T-helper 2 cell treated with Interferon-gamma antibody and Interleukin-4, amounts not matched to agents 5 μg/mL and 100 μg/mL, for 36 hours (primary cell): ENCODE data around the gene MAD1L1.

ENCODE experiments used
- DNase-seq: peaks from one replicate; pipeline ENCODE4 v3.0.0; 2021; ENCODE audit warnings: low spot score
- H3K27ac Mint-ChIP-seq: one replicate; pipeline ENCODE4 v1.8.0; 2021; ENCODE audit warnings: mild to moderate bottlenecking, mixed read lengths
- H3K27me3 Mint-ChIP-seq: one replicate; pipeline ENCODE4 v1.8.0; 2021; ENCODE audit warnings: low read depth, mixed read lengths
- H3K36me3 Mint-ChIP-seq: one replicate; pipeline ENCODE4 v1.8.0; 2021; ENCODE audit warnings: low read depth, mixed read lengths
- H3K4me1 Mint-ChIP-seq: one replicate; pipeline ENCODE4 v1.8.0; 2021; ENCODE audit warnings: low read depth, mixed read lengths
- H3K4me3 Mint-ChIP-seq: one replicate; pipeline ENCODE4 v1.8.0; 2022; ENCODE audit warnings: mild to moderate bottlenecking, moderate library complexity, mixed read lengths
- H3K9me3 Mint-ChIP-seq: one replicate; pipeline ENCODE4 v1.8.0; 2021; ENCODE audit warnings: mixed read lengths

MAD1L1 gene

DNA sequence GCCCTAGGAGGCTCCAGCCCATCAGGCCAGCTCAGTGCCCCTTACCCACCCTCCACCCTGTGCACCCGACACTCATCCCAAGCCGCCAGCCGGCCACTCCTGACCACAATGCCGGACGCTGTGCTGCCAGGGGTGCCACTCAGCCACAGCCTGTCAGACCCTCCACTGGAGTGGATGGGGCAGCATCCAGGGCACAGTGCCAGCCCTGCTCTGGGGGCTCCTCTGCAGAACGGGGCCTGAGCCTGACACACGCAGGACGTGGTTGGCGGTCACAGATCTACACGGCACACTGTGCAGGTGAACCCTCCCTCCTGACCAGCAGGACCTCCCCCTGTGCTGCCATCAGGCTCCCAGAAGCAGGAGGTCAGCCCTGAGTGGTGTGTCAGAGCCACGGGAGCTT is 114.7 kb downstream of the MAD1L1 start:
- Mint-ChIP-seq H3K9me3 (no peaks in the 10 kb centered on the region), H3K4me3 (no peak overlapping the region), H3K27me3 (no peaks in the 10 kb centered on the region), H3K36me3 (no peaks in the 10 kb centered on the region), H3K4me1 (peaks cover 13% of the 10 kb centered on the region), H3K27ac (peak overlapping the region; percentile 7)
- DNase-seq: no peak

DNA sequence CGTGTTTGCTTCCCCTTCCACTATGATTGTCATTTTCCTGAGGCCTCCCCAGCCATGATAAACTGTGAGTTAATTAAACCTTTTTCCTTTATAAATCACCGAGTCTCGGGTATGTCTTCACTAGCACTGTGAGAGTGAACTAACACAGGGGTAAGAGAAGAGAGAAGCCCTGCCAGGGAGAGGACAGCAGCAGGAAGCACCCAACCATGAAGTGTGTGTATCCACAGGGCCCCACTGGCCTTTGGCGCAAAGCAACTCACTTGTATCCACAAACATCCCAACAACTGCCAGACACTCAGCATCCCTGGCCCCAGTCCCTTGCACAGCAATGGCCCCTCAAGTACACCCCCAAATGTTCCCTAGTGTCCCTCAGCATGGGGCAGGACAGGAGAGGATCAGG is 115.1 kb downstream of the MAD1L1 start:
- no peak for DNase-seq
- no peaks in the 10 kb centered on the region for H3K36me3 Mint-ChIP-seq
- no peak overlapping the region for H3K27ac Mint-ChIP-seq

DNA sequence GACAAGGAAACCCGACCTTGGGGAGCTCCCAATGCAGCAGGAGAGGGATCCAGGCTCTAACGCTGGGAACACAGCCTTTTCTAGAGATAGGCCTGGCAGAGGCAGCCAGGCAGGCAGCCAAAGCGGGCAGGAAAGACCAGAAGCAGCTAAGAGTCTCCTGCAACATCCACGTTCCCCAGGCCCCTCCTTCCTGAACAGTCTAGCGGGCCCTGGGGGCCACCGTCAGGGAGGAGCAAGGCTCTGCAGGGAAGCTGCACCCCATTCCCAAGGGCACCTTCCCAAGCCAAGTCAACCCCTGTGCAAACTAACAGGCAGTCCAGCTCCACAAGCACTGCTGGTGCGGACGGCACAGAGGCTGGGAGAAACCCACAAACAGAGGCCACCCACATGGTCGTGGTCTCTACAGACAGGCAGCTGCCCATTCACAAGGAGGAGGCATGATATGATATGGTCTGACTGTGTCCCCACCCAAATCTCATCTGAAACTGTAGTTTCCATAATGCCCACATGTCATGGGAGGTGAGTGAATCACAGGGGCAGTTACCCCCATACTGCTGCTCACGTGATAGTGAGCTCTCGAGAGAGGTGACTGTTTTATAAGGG is 115.7 kb downstream of the MAD1L1 start:
- Mint-ChIP-seq H3K9me3 (no peaks in the 10 kb centered on the region), H3K4me1 (peaks cover 20% of the 10 kb centered on the region), H3K27me3 (no peaks in the 10 kb centered on the region), H3K27ac (no peak overlapping the region), H3K4me3 (no peak overlapping the region), H3K36me3 (no peaks in the 10 kb centered on the region)
- no peak for DNase-seq

More for the DNA sequence above, 115.1 kb downstream of the MAD1L1 start:
- no peak overlapping the region for H3K4me3 Mint-ChIP-seq
- no peaks in the 10 kb centered on the region for H3K27me3 Mint-ChIP-seq
- H3K9me3 Mint-ChIP-seq: no peaks in the 10 kb centered on the region
- H3K4me1 Mint-ChIP-seq: peaks cover 14% of the 10 kb centered on the region

DNA sequence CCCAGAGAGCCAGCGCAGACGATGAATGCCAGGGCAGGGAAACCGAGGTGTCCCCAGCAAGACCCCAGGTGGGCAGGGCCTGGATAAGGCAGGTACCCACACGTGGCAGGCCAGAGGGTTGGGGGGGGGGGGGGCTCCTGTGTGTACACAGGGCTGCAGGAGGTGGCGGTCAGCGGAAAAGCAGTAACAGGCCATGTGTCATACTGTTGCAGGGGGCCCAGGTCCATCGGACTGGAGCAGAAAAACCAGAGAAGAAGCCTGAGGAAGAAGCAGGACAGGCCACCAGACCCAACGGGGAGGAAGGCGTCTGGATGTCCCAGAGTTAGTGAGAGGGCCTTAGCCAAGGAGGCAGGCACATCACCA is 116.3 kb downstream of the MAD1L1 start:
- Mint-ChIP-seq H3K4me1 (peaks cover 24% of the 10 kb centered on the region), H3K4me3 (no peak overlapping the region), H3K9me3 (no peaks in the 10 kb centered on the region), H3K27me3 (no peaks in the 10 kb centered on the region), H3K36me3 (no peaks in the 10 kb centered on the region), H3K27ac (peak overlapping the region; percentile 45)
- no peak for DNase-seq

DNA sequence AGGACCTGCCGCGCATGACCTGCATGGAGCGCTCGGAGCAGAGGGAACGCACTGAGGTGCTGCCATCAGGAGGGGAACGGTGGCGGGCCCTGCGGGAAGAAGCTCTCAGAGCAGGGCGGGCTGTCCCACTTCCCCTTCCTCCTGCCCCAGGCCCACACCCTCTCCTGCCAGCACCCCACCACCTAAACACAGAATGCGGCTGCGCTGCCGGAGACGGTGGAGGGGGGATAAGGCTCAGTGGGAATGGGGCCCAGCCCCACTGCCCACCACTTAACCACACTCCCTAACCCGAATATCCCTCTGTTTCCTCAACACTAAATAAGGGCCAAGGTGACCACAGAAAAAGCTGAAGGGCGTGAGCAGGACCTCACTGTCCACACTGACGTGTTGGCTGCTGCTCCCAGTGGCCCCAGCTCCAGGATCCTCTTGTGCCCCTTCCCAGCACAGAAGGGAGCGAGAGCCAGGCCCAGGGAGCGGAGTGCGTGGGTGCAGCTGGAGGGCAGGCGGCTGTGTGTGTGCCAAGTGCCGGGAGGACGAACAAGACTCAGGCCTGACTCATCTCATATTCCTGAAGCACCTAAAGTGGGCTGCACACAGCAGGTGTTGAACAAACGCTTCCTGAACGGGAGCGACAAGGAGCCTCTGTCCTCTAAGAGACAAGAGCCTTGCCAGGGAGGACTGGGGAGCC is 116.8 kb downstream of the MAD1L1 start:
- H3K9me3 Mint-ChIP-seq: no peaks in the 10 kb centered on the region
- no peaks in the 10 kb centered on the region for H3K36me3 Mint-ChIP-seq
- H3K27ac Mint-ChIP-seq: no peak overlapping the region
- H3K4me1 Mint-ChIP-seq: peaks cover 26% of the 10 kb centered on the region
- no peak overlapping the region for H3K4me3 Mint-ChIP-seq
- no peak for DNase-seq
- no peaks in the 10 kb centered on the region for H3K27me3 Mint-ChIP-seq

DNA sequence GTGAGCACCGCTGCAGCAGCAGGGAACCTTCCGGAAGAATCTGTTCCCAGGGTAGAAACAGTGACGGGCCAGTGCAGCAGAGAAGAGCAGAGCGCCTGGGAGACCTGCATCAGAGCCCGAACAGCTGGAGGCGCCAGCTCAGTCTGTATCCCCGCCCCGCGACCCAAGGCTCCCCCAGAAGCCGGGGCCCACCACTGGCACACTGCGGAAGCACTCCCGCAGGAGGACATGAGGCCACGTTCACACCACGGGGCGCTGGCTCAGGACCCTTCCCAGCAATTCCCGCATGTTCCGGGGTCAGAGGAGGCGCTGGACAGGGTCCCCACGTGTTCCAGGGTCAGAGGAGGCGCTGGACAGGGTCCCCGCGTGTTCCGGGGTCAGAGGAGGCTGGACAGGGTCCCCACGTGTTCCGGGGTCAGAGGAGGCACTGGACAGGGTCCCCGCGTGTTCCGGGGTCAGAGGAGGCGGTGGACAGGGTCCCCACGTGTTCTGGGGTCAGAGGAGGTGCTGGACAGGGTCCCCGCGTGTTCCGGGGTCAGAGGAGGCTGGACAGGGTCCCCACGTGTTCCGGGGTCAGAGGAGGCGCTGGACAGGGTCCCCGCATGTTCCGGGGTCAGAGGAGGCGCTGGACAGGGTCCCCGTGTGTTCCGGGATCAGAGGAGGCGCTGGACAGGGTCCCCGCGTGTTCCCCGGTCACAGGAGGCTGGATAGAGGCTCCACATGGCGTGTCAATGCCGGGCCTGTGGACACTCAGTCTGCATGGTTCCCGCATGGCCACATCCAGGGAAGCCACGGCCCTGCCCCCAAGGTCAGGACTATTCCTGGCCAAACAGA is 117.6 kb downstream of the MAD1L1 start:
- peaks cover 30% of the 10 kb centered on the region for H3K4me1 Mint-ChIP-seq
- H3K27me3 Mint-ChIP-seq: no peaks in the 10 kb centered on the region
- H3K4me3 Mint-ChIP-seq: no peak overlapping the region
- no peaks in the 10 kb centered on the region for H3K9me3 Mint-ChIP-seq
- no peak for DNase-seq
- no peak overlapping the region for H3K27ac Mint-ChIP-seq
- H3K36me3 Mint-ChIP-seq: no peaks in the 10 kb centered on the region

DNA sequence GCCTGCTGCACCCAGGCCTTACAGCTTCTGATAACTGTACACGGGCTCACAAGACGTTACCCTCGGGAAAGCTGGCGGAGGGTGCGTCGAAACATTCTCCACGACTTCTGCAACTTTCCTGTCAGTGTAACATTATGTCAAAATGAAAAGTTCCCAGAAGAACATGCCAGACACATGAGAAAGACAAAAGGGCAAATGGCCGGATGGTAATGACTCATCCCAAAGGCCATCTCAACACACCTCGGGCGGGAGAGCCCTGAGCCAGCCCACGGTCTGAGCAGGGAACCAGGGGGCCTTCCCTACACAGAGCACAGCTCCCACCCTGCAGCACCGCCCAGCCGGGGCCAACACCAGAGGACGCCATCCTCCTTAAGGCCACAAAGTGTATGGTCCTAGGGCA is 118.7 kb downstream of the MAD1L1 start:
- Mint-ChIP-seq H3K27me3 (no peaks in the 10 kb centered on the region), H3K4me1 (peaks cover 24% of the 10 kb centered on the region), H3K9me3 (no peaks in the 10 kb centered on the region), H3K27ac (no peak overlapping the region), H3K36me3 (no peaks in the 10 kb centered on the region), H3K4me3 (no peak overlapping the region)
- DNase-seq: no peak

DNA sequence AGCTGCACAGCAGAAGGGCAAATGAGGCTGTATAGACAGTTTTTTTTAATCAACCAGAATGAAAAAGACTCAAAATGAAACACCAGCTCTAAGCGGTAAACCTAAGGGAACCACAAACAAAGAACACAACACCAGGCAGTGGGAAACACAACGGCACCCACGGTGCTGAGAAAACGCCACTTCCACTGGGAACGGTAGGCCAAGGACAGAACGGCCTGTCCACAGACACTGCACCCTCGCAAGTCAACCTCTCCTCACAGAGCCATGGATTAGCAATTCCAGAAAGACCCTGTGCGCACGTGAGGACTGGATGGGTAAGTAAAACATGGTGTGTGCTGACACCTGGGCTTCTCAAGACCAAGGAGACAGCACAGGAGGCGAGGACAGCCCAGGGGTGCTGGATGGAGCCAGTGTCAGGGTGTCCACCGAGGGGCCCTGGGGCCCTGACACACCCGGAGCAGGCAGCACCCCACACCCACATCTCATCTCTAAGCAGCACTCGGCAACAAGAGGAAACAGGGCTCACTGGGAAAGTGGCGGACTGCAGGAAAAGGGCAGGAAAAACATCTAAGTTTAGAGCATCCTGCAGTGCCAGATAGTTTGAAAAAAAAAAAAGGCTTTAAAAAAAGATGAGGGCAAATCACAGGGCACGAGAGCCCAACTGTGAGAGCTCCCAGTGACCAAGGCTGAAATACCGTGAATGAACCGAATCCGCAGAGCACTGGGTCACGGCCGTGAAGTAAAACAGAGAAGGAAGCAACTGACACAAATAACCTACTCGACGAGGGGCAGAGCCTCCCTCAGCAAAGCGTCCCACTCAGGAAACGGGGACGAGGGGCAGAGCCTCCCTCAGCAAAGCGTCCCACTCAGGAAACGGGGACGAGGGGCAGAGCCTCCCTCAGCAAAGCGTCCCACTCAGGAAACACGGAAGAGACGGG is 120.2 kb downstream of the MAD1L1 start:
- H3K36me3 Mint-ChIP-seq: no peaks in the 10 kb centered on the region
- no peaks in the 10 kb centered on the region for H3K9me3 Mint-ChIP-seq
- H3K4me3 Mint-ChIP-seq: peak overlapping the region; percentile 27
- H3K27me3 Mint-ChIP-seq: no peaks in the 10 kb centered on the region
- peaks cover 20% of the 10 kb centered on the region for H3K4me1 Mint-ChIP-seq
- no peak for DNase-seq
- no peak overlapping the region for H3K27ac Mint-ChIP-seq

DNA sequence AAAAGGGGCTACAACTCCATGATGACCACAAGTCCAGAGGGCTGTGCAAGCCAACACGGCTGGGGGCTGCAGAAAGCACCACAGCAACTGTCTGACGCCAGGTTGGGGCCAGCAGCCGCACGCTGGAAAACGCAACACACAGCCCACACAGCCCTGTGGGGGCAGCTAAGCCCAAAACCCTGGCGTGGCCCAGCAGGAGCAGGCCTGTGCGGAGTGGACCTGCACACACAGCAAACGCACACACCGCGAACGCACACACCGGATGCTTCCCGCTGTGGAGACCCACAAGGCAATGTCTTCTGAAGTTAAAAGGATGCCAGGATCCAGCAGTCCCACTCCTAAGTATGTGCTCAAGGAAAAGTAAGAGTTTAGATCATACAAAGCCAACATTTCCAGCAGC is 121.2 kb downstream of the MAD1L1 start:
- no peaks in the 10 kb centered on the region for H3K36me3 Mint-ChIP-seq
- H3K9me3 Mint-ChIP-seq: no peaks in the 10 kb centered on the region
- no peaks in the 10 kb centered on the region for H3K27me3 Mint-ChIP-seq
- no peak for DNase-seq
- no peak overlapping the region for H3K4me3 Mint-ChIP-seq
- no peak overlapping the region for H3K27ac Mint-ChIP-seq
- H3K4me1 Mint-ChIP-seq: peaks cover 20% of the 10 kb centered on the region

DNA sequence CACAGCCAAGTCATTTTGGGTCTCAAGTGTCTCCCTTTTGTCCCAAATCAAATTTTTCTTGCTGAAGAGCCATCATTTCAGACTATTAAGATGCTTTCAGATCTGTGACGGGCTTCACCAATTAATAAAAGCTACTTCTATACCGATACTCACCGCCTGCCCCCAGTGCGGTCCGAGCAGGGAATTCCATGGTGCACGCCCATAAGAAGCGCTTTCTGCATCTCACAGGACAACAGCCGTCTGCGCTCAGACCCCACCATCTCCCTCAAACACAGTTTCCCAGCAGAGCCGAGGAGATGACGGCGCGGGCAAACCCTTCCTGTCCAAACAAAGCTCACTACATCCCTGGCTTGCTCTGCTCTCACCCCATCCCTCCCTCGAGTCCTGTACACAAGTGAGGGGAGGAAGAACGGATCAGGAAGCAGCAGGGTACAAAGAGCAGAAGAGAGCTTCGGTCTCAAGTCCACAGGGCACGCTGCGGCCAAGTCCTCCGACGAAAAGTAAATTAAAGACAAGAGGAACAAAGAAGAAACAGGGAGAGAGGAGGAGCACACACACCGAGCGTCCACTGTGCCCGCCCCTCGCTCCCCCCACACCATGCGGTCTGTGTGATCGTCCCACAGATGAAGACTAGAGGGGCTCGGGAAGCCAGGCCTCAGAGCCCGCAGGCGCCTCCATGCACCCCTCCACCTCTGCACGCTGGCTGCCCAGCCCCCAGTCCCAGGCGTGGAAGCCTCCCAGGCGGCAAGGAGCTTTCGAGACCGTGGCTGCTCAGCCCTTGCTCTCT is 121.9 kb downstream of the MAD1L1 start:
- H3K27ac Mint-ChIP-seq: no peak overlapping the region
- H3K9me3 Mint-ChIP-seq: no peaks in the 10 kb centered on the region
- no peak overlapping the region for H3K4me3 Mint-ChIP-seq
- no peaks in the 10 kb centered on the region for H3K36me3 Mint-ChIP-seq
- DNase-seq: no peak
- peaks cover 20% of the 10 kb centered on the region for H3K4me1 Mint-ChIP-seq
- H3K27me3 Mint-ChIP-seq: no peaks in the 10 kb centered on the region

DNA sequence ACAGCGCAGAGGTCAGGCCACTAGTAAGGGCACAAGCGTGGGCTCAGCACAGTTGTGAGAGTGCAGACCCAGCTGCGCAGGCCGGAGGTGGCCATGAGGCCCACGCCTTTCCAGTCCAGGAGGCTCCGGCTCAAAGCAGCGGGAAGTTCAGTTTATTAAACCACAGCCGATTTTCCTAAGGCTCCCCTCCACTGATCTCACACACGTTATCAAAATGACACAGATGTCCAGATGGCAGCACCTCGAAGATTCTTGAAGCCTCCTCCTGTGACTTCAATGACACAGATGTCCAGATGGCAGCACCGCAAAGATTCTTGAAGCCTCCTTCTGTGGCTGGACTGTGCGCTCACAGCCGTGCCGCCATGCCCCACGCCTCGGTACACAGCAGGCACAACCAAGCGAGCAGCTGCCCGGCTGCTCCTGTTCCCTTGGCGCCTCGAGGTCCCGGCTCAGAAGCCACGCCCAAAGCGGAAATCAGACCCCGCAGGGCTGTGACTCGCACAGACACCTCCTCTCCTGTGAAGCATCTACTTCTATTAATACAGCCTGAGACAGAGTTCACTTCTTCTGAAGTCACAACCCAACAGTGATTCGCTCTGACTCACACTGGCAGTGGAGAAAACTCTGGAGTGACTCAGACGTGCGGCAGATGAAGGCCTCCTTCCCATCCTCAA is 122.7 kb downstream of the MAD1L1 start:
- Mint-ChIP-seq H3K27me3 (no peaks in the 10 kb centered on the region), H3K27ac (no peak overlapping the region), H3K9me3 (no peaks in the 10 kb centered on the region), H3K36me3 (no peaks in the 10 kb centered on the region), H3K4me3 (no peak overlapping the region), H3K4me1 (peaks cover 22% of the 10 kb centered on the region)
- peak; percentile 73 for DNase-seq

DNA sequence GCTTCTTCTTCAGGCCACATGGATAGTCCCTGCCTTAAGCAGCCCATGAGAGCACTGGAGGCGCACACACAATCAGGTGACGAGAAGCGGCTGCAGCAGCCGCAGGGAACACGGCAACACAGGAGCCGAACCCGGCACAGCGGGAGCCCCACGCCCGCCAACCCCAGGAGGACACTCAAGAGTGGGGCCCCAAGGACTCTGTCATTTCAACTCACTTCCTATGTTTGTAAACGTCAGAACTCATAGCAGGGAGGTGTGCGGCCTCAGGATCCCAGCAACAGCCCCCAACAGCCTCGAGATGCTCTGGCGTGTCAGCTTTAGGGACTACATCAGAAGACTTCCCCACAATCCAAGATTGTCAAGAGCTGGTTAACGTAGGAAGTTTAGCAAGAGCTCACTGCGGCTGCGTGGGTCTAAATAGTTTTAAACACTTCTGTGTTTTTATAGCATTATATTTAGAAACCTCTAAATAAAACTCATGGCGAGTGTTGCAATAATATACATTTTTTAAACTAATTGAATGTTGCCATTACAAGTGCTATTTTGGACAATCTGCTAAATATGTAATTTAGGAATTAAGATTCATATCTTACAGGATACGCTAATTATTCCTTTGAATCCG is 123.4 kb downstream of the MAD1L1 start:
- Mint-ChIP-seq H3K9me3 (no peaks in the 10 kb centered on the region), H3K4me3 (no peak overlapping the region), H3K4me1 (peaks cover 25% of the 10 kb centered on the region), H3K27me3 (no peaks in the 10 kb centered on the region), H3K27ac (no peak overlapping the region), H3K36me3 (no peaks in the 10 kb centered on the region)
- no peak for DNase-seq
